ENCODE results near the gene GDPD4.

GDPD4 gene

GRCh38 chr11:77204754-77205466 is 96.6 kb downstream of the GDPD4 start:
- DNase-seq (ENCODE audit: low read depth in 3 of 3): no peak

GRCh38 chr11:77203901-77204753 is 97.4 kb downstream of the GDPD4 start:
- no peak for DNase-seq (ENCODE audit: low read depth in 3 of 3)

GRCh38 chr11:77202941-77203900 is 98.3 kb downstream of the GDPD4 start:
- no peak for DNase-seq (ENCODE audit: low read depth in 3 of 3)

- no peak for DNase-seq (ENCODE audit: low read depth in 3 of 3)
Measured at GRCh38 chr11:77201991-77202841, 99.3 kb downstream of the GDPD4 start.

- no peak for DNase-seq (ENCODE audit: low read depth in 3 of 3)
Measured at GRCh38 chr11:77201370-77201769, 100.1 kb downstream of the GDPD4 start.

GRCh38 chr11:77200351-77201268 is 100.9 kb downstream of the GDPD4 start:
- no peak for DNase-seq (ENCODE audit: low read depth in 3 of 3)

- DNase-seq (ENCODE audit: low read depth in 3 of 3): no peak
Measured at GRCh38 chr11:77199137-77199745, 102.2 kb downstream of the GDPD4 start.

- DNase-seq (ENCODE audit: low read depth in 3 of 3): peak in 2 of 3 donors; percentile 9 to 19
Measured at GRCh38 chr11:77198440-77198849, 103.0 kb downstream of the GDPD4 start.

GRCh38 chr11:77197626-77198320 is 103.7 kb downstream of the GDPD4 start:
- DNase-seq (ENCODE audit: low read depth in 3 of 3): no peak

- no peak for DNase-seq (ENCODE audit: low read depth in 3 of 3)
Measured at GRCh38 chr11:77196961-77197360, 104.5 kb downstream of the GDPD4 start.

- DNase-seq (ENCODE audit: low read depth in 3 of 3): no peak
Measured at GRCh38 chr11:77195071-77195755, 106.3 kb downstream of the GDPD4 start.

GRCh38 chr11:77193911-77194830 is 107.3 kb downstream of the GDPD4 start:
- no peak for DNase-seq (ENCODE audit: low read depth in 3 of 3)

GRCh38 chr11:77193167-77193566 is 108.3 kb downstream of the GDPD4 start:
- no peak for DNase-seq (ENCODE audit: low read depth in 3 of 3)

- DNase-seq (ENCODE audit: low read depth in 3 of 3): peak; percentile 10 to 59 (median 42)
Measured at GRCh38 chr11:77191823-77192495, 109.5 kb downstream of the GDPD4 start.

- DNase-seq (ENCODE audit: low read depth in 3 of 3): no peak
Measured at GRCh38 chr11:77191429-77191822, 110.1 kb downstream of the GDPD4 start.

GRCh38 chr11:77190331-77191075 is 111.0 kb downstream of the GDPD4 start:
- no peak for DNase-seq (ENCODE audit: low read depth in 3 of 3)

Data from stimulated activated CD4-positive, alpha-beta T cell treated with anti-CD3 and anti-CD28 coated beads, TNF-alpha, amount 100 ng/mL, for 48 hours (primary cell).